ENCODE measurements around the gene HNRNPL. TPM values are rescaled to one million over a fixed set of nuclear protein-coding genes. Genes with fewer than 3 reads are reported as not detected.
A peak's percentile ranks its signal among the peaks of the same experiment; 100 is the strongest.

HNRNPL gene
- total and polyA plus RNA-seq, 9 of the 15 experiments (the other 6 are each of a cell fraction or from before 2014, with no cell fraction given): 39.5 to 610 (median 299) TPM

GRCh38 chr19:38848299-38849146 lies 1.3 kb downstream of the HNRNPL start (continued):
- TF ChIP-seq PURB (CRISPR knock-in tag; IDR thresholded peaks at IDR 0.05; ENCODE audit: low read depth) (no peak), SUPT5H (IDR thresholded peaks at IDR 0.05) (0 out of 2 replicates have a peak, but pooled peaks have one; percentile 30), KDM5B (IDR thresholded peaks at IDR 0.05; ENCODE audit: insufficient replicate concordance, low read depth, low read length) (peak; percentile 37), SREBF2 (CRISPR knock-in tag; IDR thresholded peaks at IDR 0.05) (0 out of 2 replicates have a peak, but pooled peaks have one; percentile 31), ARNT (IDR thresholded peaks at IDR 0.05) (peak; percentile 50 to 58; a peak in 1 of 4 replicates), SIN3A (IDR thresholded peaks at IDR 0.05; ENCODE audit: borderline replicate concordance in 2 of 2, control insufficient read depth in 1 of 2, low read depth in 2 of 2, low read length in 2 of 2) (peak in 1 of 2 experiments; percentile 19; a peak in 1 of 4 replicates), SMARCC2 (IDR thresholded peaks at IDR 0.05; ENCODE audit: low read depth) (peak; percentile 44; the same call in 1 of the 2 replicates), DPF2 (IDR thresholded peaks at IDR 0.05) (0 out of 2 replicates have a peak, but pooled peaks have one; percentile 65), TCF7L2 (IDR thresholded peaks at IDR 0.05; ENCODE audit: low read depth, low read length) (no peak)

GRCh38 chr19:38846097-38846496 lies 3.7 kb downstream of the HNRNPL start:
- intact Hi-C loops (cut with micrococcal nuclease) (no loop called here), in situ Hi-C loops (cut with MboI) (no loop called here)
- peaks cover 25% of the 10 kb centered on the region for H4K20me1 ChIP-seq (replicated peaks; ENCODE audit: control insufficient read depth, insufficient read depth, low read length)
- no peak for TF ChIP-seq SETDB1 (IDR thresholded peaks at IDR 0.05; ENCODE audit: low read length)
- FAIRE-seq (no peak), ATAC-seq (no peak), DNase-seq (ENCODE audit: extremely low read depth in 1 of 4, low spot score in 3 of 4) (no peak)
- H3K4me1 ChIP-seq (replicated peaks in 1 of 2; ENCODE audit: control insufficient read depth in 2 of 2, insufficient read depth in 2 of 2, low read length in 2 of 2): peaks cover 9 to 17% of the 10 kb centered on the region in 2 experiments; a peak in 4 of 5 replicates
- CTCF ChIA-PET (ENCODE audit: low intra/inter-chr PET ratio): no interaction called here
- no peaks in the 10 kb centered on the region for H3K27me3 ChIP-seq (ENCODE audit: control insufficient read depth in 2 of 2, insufficient read depth in 2 of 2, low read length in 2 of 2)
- BruUV-seq (replicated peaks): no TSS peak
- 94% methylated on average over 2 of the region's 2 CpGs for WGBS (ENCODE audit: insufficient coverage, low coverage, missing lambda C conversion rate)
- POLR2A ChIA-PET: interaction anchor here (1.0 to 6.0 kb wide), 3 partner anchors 7 to 30 kb away, joined by 3 to 58 read pairs (median 6); no protein-coding TSS in a partner anchor
- H3K9ac ChIP-seq (ENCODE audit: insufficient read depth in 1 of 2, low read depth in 2 of 2, low read length in 2 of 2): peak overlapping the region in 1 of 2 experiments; percentile 2; a peak in 1 of 4 replicates
- H3K36me3 ChIP-seq (ENCODE audit: control insufficient read depth, insufficient read depth, low read length): peaks cover 79% of the 10 kb centered on the region
- H3K4me2 ChIP-seq (ENCODE audit: insufficient read depth, low read length): no peak overlapping the region
- H3K27ac ChIP-seq (ENCODE audit: extremely low read depth, low read depth, low read length): peak overlapping the region; percentile 6; the same call in 1 of the 3 replicates
- no peak overlapping the region for H2AFZ ChIP-seq (ENCODE audit: low read depth, low read length)
- H3K4me3 ChIP-seq: no peak overlapping the region
- no peaks in the 10 kb centered on the region for H3K9me3 ChIP-seq (replicated peaks; ENCODE audit: control insufficient read depth, insufficient read depth, low read depth, low read length)
- peaks cover 81% of the 10 kb centered on the region for H3K79me2 ChIP-seq (ENCODE audit: control insufficient read depth, insufficient read depth, low read length)
- no peaks in the 10 kb centered on the region for H3K9me1 ChIP-seq (ENCODE audit: control insufficient read depth, insufficient read depth, low read length)
